ENCODE results near the gene RIN3.

RIN3 gene

GRCh38 chr14:92551044-92551841, 37.7 kb downstream of the RIN3 start:
- FAIRE-seq (peak; percentile 99), DNase-seq (ENCODE audit: extremely low spot score, insufficient read length, low read depth) (no peak)

GRCh38 chr14:92552066-92552465, 38.5 kb downstream of the RIN3 start:
- DNase-seq (ENCODE audit: extremely low spot score, insufficient read length, low read depth) (no peak), FAIRE-seq (peak; percentile 62)

DNA sequence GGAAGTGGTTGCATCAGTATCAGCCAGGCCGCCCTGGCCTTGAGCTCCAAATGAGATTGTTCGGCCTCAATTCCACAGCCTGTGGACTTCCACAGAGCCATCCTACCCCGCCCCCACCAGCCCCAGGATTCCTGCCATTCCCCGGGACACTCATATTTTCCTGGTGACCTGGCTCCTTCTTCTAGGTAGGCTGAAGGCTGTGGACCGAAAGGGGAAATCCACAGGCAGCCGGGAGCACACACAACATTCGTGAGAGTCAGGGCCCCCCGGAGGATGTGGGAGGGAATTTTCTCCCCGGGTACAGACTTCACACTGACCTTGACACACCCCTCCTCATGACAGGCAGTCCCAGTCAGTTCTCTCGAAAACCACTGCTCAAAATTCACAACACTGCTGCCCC, 39.9 kb downstream of the RIN3 start:
- DNase-seq (ENCODE audit: extremely low spot score, insufficient read length, low read depth): no peak
- FAIRE-seq: peak; percentile 81

DNA sequence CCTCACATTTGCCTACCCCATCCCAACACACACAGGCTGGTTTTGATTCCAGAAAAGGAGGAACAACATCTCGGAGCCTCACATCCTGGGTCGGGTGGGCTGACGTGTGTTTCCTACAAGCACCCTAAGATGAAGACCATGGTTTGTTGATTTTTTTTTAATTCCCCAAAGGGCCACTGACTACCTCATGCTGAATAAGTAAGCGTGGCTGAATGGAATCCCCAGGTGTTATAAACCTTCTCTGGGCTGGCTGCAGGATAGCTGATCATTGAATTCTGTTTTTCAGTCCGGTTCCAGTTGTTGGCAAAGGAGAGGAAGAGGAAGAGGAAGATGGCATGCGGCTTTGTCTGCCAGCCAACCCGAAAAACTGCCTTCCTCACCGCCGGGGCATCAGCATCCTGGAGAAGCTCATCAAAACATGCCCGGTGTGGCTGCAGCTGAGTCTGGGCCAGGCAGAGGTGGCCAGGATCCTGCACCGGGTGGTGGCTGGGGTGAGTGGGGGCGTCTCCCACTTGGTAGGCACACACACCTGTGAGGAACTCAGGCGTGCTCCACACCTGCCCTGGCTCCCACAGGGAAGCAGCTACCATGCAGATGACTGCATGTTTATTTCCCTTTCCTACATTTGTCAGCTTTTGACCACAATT, 42.0 kb downstream of the RIN3 start:
- no peak for FAIRE-seq
- DNase-seq (ENCODE audit: extremely low spot score, insufficient read length, low read depth): no peak

GRCh38 chr14:92556255-92556741, 42.7 kb downstream of the RIN3 start:
- DNase-seq (ENCODE audit: extremely low spot score, insufficient read length, low read depth): no peak
- peak; percentile 36 for FAIRE-seq

GRCh38 chr14:92556863-92557543, 43.4 kb downstream of the RIN3 start:
- no peak for DNase-seq (ENCODE audit: extremely low spot score, insufficient read length, low read depth)
- FAIRE-seq: no peak

DNA sequence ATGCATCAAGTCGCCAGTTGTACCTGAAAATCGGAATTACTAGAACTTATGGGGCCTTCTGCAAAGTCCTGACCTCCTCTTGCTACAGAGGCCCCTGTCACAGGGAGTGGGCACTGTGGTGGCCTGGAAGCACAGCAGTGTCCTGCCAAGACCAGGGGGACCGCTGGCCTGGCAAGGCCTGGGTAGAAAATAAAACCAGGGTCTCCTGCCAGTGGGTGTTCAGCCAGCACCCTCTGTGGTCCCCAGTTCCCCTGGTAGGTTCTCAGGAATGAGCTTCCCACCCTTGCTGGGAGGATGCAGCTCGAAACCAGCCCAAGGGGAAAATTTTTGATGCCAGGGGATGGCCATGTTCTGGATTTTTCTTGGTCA, 43.9 kb downstream of the RIN3 start:
- no peak for FAIRE-seq

GRCh38 chr14:92558319-92558718, 44.7 kb downstream of the RIN3 start:
- DNase-seq (ENCODE audit: extremely low spot score, insufficient read length, low read depth) (no peak), FAIRE-seq (no peak)

More for the DNA sequence above, 43.9 kb downstream of the RIN3 start:
- no peak for DNase-seq (ENCODE audit: extremely low spot score, insufficient read length, low read depth)

GRCh38 chr14:92559486-92559885, 45.9 kb downstream of the RIN3 start:
- FAIRE-seq (no peak), DNase-seq (ENCODE audit: extremely low spot score, insufficient read length, low read depth) (no peak)

DNA sequence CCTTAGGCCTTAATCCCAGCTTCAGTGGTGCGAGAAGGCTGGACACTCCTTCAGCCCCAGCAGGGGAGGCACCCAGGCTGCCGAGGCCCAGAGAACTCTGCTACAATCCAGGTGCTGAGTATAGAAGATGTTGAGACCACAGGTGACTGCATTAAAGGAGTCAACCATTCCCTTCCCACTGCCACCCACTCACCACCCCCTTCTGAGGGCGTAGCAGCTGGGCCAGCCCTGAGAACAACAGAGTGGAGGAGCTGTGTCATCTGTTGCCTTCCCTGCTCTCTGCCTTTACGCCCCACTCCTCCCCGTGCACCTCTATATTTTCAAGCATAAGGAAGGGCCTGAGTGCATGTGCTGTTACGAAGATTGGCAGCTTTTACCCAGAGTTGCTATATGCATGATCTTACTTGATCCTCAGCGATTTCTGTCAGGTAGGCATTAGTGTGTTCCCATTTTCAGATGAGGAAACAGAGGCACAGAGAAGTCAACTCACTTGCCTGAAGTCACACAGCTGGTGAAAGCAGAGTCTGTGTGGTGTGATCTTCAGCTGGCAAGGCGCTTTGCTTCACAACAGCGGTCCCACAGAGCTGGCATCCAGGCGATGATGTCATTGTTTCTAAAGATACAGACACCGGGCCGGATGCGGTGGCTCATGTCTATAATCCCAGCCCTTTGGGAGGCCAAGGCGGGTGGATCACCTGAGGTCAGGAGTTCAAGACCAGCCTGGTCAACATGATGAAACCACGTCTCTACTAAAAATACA, 46.7 kb downstream of the RIN3 start:
- FAIRE-seq: no peak

DNA sequence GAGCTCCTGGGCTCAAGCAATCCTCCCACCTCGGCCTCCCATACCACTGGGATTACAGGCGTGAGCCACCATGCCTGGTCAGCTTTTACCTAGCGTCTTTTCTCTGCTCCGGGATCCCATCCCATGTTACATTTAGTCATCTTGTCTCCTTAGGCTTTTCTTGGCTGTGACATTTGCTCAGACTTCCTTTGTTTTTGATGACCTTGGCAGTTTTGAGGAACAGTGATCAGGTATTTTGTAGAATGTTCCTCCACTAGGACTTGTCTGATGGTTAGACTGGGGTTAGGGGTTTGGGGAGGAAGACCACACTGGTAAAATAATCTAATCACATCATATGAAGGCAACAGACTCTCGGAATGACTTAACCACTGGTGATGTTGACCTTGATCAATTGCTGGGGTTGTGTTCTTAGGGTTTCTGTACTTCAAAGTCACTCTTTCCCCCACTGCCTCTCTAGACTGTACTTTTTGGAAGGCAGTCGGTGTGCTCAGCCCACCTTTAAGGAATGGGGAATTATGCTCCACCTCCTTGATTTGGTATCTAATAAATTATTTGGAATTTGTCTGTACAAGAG, 48.4 kb downstream of the RIN3 start:
- no peak for DNase-seq (ENCODE audit: extremely low spot score, insufficient read length, low read depth)

More for the DNA sequence above, 46.7 kb downstream of the RIN3 start:
- no peak for DNase-seq (ENCODE audit: extremely low spot score, insufficient read length, low read depth)

GRCh38 chr14:92563359-92563758, 49.8 kb downstream of the RIN3 start:
- FAIRE-seq (peak; percentile 95), DNase-seq (ENCODE audit: extremely low spot score, insufficient read length, low read depth) (no peak)

More for the DNA sequence above, 48.4 kb downstream of the RIN3 start:
- FAIRE-seq: no peak

DNA sequence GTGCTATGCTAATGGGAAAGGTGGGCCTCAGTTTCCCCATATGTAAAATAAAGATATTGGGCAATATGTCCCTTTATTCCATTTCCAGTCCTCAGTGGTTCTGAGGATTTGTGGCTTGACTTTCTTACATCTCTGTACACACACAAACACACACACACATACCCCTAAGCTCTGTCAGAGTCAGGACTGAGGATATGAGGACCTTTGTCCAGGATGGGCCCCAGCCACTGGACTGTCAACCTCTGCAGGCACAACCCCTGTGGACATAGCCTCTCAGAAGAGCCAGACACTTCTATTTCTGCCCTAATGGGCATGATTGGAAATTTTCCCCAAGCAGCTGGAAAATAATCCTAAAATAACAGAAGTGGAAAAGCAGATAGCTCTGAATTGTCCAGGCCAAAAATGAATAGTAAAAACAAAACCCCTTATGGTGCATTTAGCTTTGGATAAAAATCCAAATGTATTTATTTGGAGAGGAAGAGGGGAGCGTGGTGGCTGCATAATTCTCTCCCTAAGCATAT, 50.2 kb downstream of the RIN3 start:
- no peak for FAIRE-seq

DNA sequence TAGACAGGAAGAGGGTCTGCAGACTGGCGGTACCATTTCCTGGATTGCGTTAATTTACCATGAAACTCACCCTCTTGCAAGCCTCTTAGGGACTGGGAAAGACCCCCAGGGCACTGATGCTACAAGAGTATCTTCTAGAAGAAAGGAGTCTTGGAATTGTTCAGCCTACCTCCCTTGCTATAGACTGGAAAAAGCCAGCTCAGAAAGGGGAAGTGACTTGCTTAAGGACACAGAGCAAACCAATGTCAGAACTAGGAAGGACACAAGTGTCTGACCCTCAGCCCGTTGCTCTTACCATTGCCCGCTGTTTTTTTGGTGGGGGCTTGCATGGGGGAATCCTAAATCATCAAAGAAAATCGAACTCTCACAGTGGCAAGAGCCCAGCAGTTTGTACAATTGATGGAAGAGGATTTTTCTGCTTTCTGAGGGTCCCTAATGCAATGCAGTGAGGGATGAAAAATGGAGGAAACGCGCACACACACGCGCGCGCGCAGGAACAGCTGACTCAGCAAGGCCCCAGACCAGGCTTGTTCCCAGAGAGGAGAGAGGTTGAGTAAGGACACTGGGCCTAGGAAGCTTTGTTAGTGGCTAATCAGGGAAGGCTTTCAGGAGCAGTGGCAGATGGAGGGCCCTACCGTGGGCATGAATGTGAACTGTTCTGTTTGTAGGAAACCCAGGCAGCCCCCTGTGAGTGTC, 50.9 kb downstream of the RIN3 start:
- no peak for DNase-seq (ENCODE audit: extremely low spot score, insufficient read length, low read depth)
- peak; percentile 15 for FAIRE-seq

More for the DNA sequence above, 50.2 kb downstream of the RIN3 start:
- DNase-seq (ENCODE audit: extremely low spot score, insufficient read length, low read depth): no peak

- no peak for FAIRE-seq
- DNase-seq (ENCODE audit: extremely low spot score, insufficient read length, low read depth): no peak
These were observed 51.6 kb downstream of the RIN3 start for GRCh38 chr14:92565040-92565717.

GRCh38 chr14:92565718-92566115, 52.1 kb downstream of the RIN3 start:
- FAIRE-seq (no peak), DNase-seq (ENCODE audit: extremely low spot score, insufficient read length, low read depth) (no peak)

GRCh38 chr14:92567173-92567725, 53.7 kb downstream of the RIN3 start:
- DNase-seq (ENCODE audit: extremely low spot score, insufficient read length, low read depth) (no peak), FAIRE-seq (peak; percentile 21)

All from GM18507 (cell line).